HG03064 (cell line): ENCODE results near the gene TRIM75.
"Not testable (repeated sequence)": the region's sequence is repeated elsewhere in the genome, so short reads cannot be mapped to it uniquely, and the experiment has no call there.

Source experiments
- ATAC-seq: cut with Tn5 transposase; IDR thresholded peaks from one replicate; pipeline ENCODE4 v1.9.1; 2021; ENCODE audit warnings: low read depth; ENCODE audit not compliant: unreplicated experiment

The TRIM75 gene

GRCh38 chr4:165073346-165073745 is 19.7 kb downstream of the TRIM75 start:
- not testable (repeated sequence) for ATAC-seq

GRCh38 chr4:165077034-165077578 is 23.4 kb downstream of the TRIM75 start:
- ATAC-seq = no peak

GRCh38 chr4:165079476-165079875 is 25.8 kb downstream of the TRIM75 start:
- ATAC-seq = no peak

- not testable (repeated sequence) for ATAC-seq
These were observed 31.1 kb downstream of the TRIM75 start for GRCh38 chr4:165084787-165085186.

- no peak for ATAC-seq
These were observed 32.3 kb downstream of the TRIM75 start for GRCh38 chr4:165085946-165086345.

GRCh38 chr4:165088366-165088765 is 34.7 kb downstream of the TRIM75 start:
- ATAC-seq = no peak

GRCh38 chr4:165092187-165092586 is 38.5 kb downstream of the TRIM75 start:
- ATAC-seq = not testable (repeated sequence)

GRCh38 chr4:165094873-165095272 is 41.2 kb downstream of the TRIM75 start:
- ATAC-seq = no peak

- no peak for ATAC-seq
These were observed 41.6 kb downstream of the TRIM75 start for GRCh38 chr4:165095291-165095690.

GRCh38 chr4:165096776-165097175 is 43.1 kb downstream of the TRIM75 start:
- ATAC-seq = no peak

GRCh38 chr4:165101641-165102040 is 48.0 kb downstream of the TRIM75 start:
- no peak for ATAC-seq

GRCh38 chr4:165106518-165106917 is 52.9 kb downstream of the TRIM75 start:
- no peak for ATAC-seq
